ENCODE results near the gene VTI1B. TPM values are rescaled to one million over a fixed set of nuclear protein-coding genes. Genes with fewer than 3 reads are reported as not detected.

VTI1B gene
- total RNA-seq, 4 donors from 2014 or later, result 82.0 to 178 (median 99.8) TPM

DNA sequence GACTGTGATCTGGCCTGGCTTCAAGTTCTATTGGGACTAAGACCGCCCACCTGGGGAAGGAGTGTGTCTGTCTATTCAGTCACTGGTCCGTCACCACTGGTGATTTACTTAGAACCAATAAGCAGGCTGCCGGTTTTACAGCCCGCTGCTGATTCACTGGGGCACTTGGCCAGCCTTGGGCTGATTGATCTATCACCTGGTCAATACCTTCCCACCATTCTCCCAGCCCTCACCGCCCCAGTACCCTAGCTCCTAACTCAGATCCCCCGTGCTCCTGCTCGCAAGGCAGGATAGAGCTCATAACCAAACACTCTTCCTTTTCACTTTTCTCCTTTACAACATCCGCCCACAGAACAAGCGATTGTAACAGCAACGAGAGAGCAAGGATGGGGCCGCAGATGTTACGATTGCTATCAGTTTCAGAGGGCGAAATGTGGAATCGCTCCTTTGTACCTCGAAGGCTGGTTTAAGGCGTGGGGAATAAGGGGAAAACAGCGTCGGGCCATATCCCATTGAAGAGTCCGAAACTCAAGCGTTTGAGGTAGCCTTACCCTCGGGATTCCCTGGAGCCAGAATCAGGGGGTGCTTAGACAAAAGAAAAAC, 20.5 kb upstream of the VTI1B start:
- peak; percentile 87 for DNase-seq
- no peaks in the 10 kb centered on the region for H3K27me3 ChIP-seq
- 1% methylated on average over 21 of the region's 21 CpGs for WGBS, 2 donors
- H3K9me3 ChIP-seq, result no peaks in the 10 kb centered on the region
- H3K4me3 ChIP-seq (replicated peaks in 1 of 3), result peak overlapping the region; percentile 63 to 93 (median 87)
- peaks cover 5 to 7% of the 10 kb centered on the region in 2 donors for H3K4me1 ChIP-seq
- TF ChIP-seq, protein P1, sequence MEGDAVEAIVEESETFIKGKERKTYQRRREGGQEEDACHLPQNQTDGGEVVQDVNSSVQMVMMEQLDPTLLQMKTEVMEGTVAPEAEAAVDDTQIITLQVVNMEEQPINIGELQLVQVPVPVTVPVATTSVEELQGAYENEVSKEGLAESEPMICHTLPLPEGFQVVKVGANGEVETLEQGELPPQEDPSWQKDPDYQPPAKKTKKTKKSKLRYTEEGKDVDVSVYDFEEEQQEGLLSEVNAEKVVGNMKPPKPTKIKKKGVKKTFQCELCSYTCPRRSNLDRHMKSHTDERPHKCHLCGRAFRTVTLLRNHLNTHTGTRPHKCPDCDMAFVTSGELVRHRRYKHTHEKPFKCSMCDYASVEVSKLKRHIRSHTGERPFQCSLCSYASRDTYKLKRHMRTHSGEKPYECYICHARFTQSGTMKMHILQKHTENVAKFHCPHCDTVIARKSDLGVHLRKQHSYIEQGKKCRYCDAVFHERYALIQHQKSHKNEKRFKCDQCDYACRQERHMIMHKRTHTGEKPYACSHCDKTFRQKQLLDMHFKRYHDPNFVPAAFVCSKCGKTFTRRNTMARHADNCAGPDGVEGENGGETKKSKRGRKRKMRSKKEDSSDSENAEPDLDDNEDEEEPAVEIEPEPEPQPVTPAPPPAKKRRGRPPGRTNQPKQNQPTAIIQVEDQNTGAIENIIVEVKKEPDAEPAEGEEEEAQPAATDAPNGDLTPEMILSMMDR (IDR thresholded peaks at IDR 0.05), result no peak
- peak in 1 of 2 donors; percentile 69 for TF ChIP-seq POLR2A (IDR thresholded peaks at IDR 0.05)
- peaks cover 3 to 11% of the 10 kb centered on the region in 2 donors for H3K36me3 ChIP-seq
- H3K27ac ChIP-seq, result peak overlapping the region; percentile 51 to 92 (median 76)
- intact Hi-C loops (cut with DNase I), result no loop called here

DNA sequence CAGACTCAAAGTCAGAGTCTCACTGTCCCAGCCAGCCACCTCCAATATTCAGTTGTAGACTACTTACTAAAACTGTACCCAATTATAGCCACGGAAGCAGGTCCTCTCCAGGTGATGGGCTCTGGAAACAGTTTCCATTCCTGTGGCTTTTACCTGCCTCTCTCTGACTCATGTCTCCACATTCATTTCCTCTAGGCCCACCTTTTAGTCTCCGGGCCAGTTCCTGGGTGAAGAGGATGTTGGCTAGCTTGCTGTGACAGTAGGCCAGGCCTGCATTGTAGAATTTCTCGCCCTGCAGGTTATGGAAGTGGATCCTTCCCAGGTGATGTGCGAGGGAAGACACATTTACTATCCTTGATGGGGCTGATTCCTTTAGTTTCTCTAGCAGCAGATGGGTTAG, 15.6 kb upstream of the VTI1B start:
- Histone ChIP-seq H3K27me3 (no peaks in the 10 kb centered on the region), H3K36me3 (peaks cover 17 to 34% of the 10 kb centered on the region in 2 donors), H3K27ac (no peak overlapping the region), H3K9me3 (no peaks in the 10 kb centered on the region), H3K4me1 (peaks cover 5 to 7% of the 10 kb centered on the region in 2 donors), H3K4me3 (replicated peaks in 1 of 3) (no peak overlapping the region)
- intact Hi-C loops (cut with DNase I), result no loop called here
- no peak for DNase-seq
- TF ChIP-seq POLR2A (IDR thresholded peaks at IDR 0.05), result no peak
- TF ChIP-seq, protein P1 (IDR thresholded peaks at IDR 0.05), result no peak
- WGBS, 2 donors, result 93 to 97% methylated on average over 4 of the region's 4 CpGs

DNA sequence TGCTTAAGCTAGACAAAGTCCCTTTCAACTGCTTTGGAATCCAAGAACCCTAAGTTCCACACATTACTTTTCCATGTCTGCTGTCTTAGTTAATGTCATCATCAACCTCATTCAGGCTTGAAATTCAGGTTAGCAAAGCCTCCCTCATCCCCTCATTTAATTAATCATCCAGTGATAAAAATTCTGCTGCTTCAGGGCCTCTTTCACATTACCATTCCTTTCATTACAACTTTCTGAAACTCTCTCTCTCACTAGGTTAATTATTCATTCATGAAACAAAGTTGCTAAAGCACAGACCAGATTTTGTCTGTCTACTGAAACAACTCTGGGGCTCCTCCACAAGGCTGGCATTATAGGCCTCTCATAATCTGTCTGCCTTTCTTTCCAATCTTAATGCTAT, 9.4 kb upstream of the VTI1B start:
- TF ChIP-seq, protein P1 (IDR thresholded peaks at IDR 0.05), result no peak
- TF ChIP-seq POLR2A (IDR thresholded peaks at IDR 0.05), result no peak
- no peaks in the 10 kb centered on the region for H3K27me3 ChIP-seq
- H3K4me1 ChIP-seq, result no peaks in the 10 kb centered on the region
- no peak for DNase-seq
- peaks cover 10 to 20% of the 10 kb centered on the region in 2 donors for H3K36me3 ChIP-seq
- H3K4me3 ChIP-seq (replicated peaks in 1 of 3), result no peak overlapping the region
- intact Hi-C loops (cut with DNase I), result no loop called here
- H3K27ac ChIP-seq, result no peak overlapping the region
- no peaks in the 10 kb centered on the region for H3K9me3 ChIP-seq

DNA sequence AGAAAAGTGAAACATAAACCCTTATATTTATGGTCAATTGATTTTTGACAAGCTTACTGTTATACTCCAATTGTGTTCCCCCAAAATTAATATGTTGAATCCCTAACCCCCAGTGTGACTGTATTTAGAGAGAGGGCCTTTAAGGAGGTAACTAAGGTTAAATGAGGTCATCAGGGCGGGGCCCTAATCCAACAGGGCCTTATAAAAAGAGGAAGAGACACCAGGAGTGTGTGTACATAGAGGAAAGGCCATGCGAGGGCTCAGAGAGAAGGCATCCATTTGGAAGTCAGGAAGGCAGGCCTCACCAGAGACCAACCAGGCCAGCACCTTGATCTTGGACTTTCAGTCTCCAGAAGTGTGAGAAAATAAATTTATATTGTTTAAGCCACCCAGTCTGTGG, 6.5 kb upstream of the VTI1B start:
- Histone ChIP-seq H3K27me3 (no peaks in the 10 kb centered on the region), H3K36me3 (peaks cover 11 to 17% of the 10 kb centered on the region in 2 donors), H3K9me3 (no peaks in the 10 kb centered on the region), H3K27ac (no peak overlapping the region), H3K4me1 (no peaks in the 10 kb centered on the region), H3K4me3 (replicated peaks in 1 of 3) (no peak overlapping the region)
- intact Hi-C loops (cut with DNase I), result no loop called here
- DNase-seq, result no peak
- no peak for TF ChIP-seq POLR2A (IDR thresholded peaks at IDR 0.05)
- TF ChIP-seq, protein P1 (IDR thresholded peaks at IDR 0.05), result no peak
- 93 to 95% methylated on average over 2 of the region's 2 CpGs for WGBS, 2 donors

- H3K9me3 ChIP-seq, result no peaks in the 10 kb centered on the region
- no peak for DNase-seq
- peaks cover 0 to 4% of the 10 kb centered on the region in 2 donors for H3K4me1 ChIP-seq
- WGBS, 2 donors, result 95 to 97% methylated on average over 3 of the region's 3 CpGs
- intact Hi-C loops (cut with DNase I), result no loop called here
- H3K27me3 ChIP-seq, result no peaks in the 10 kb centered on the region
- H3K4me3 ChIP-seq (replicated peaks in 1 of 3), result no peak overlapping the region
- peaks cover 9 to 17% of the 10 kb centered on the region in 2 donors for H3K36me3 ChIP-seq
- H3K27ac ChIP-seq, result no peak overlapping the region
- TF ChIP-seq, protein P1 (IDR thresholded peaks at IDR 0.05), result no peak
- TF ChIP-seq POLR2A (IDR thresholded peaks at IDR 0.05), result no peak
Observed at GRCh38 chr14:67680121-67680602, 5.7 kb upstream of the VTI1B start.
